K562 (cell line): ENCODE results near the gene MPC2. TPM values are rescaled to one million over a fixed set of nuclear protein-coding genes. Genes with fewer than 3 reads are reported as not detected.

Experiments
- ARNT ChIP-seq, 2 experiments: fragments of 450-650 bp; IDR thresholded peaks; 2 replicates each; pipeline ENCODE4 v1.6.1; 2016; ENCODE audit warnings: mild to moderate bottlenecking in 1 of 2
- BRD9 ChIP-seq: fragments of 450-650 bp; IDR thresholded peaks from 2 replicates; pipeline ENCODE4 v1.6.1; 2018; ENCODE audit warnings: low read depth; ENCODE audit not compliant: partially characterized antibody
- BRF2 ChIP-seq: IDR thresholded peaks from 3 replicates; pipeline ENCODE4 v1.6.1; 2011; ENCODE audit warnings: borderline replicate concordance, mild to moderate bottlenecking; ENCODE audit not compliant: insufficient read length, insufficient read depth
- CREB3 ChIP-seq: fragments of 450-650 bp; conservative IDR thresholded peaks from 2 replicates; pipeline ENCODE4 v1.6.1; 2016; ENCODE audit warnings: missing genetic modification characterization, low read depth, mild to moderate bottlenecking, missing compliant biosample characterization, moderate library complexity
- HDGF ChIP-seq: fragments of 450-650 bp; IDR thresholded peaks from 2 replicates; pipeline ENCODE4 v1.6.1; 2016
- HIVEP1 ChIP-seq: fragments of 250-450 bp; sonication (Bioruptor Pico); IDR thresholded peaks from 2 replicates; pipeline ENCODE4 v1.4.0; 2020; ENCODE audit warnings: mild to moderate bottlenecking
- MEIS2 ChIP-seq: fragments of 450-650 bp; IDR thresholded peaks from 2 replicates; pipeline ENCODE4 v1.6.1; 2014; ENCODE audit warnings: mild to moderate bottlenecking; ENCODE audit not compliant: partially characterized antibody
- PRDM10 ChIP-seq: fragments of 450-650 bp; IDR thresholded peaks from 2 replicates; pipeline ENCODE4 v1.6.1; 2018; ENCODE audit not compliant: partially characterized antibody
- STAG1 ChIP-seq: sonication (generic); formaldehyde crosslinking; IDR thresholded peaks from 2 replicates; pipeline ENCODE4 v1.5.0; 2020; ENCODE audit warnings: missing genetic modification reagents, borderline replicate concordance
- SUPT5H ChIP-seq: fragments of 450-650 bp; IDR thresholded peaks from 2 replicates; pipeline ENCODE4 v1.6.1; 2016
- TRIM25 ChIP-seq: fragments of 450-650 bp; IDR thresholded peaks from 2 replicates; pipeline ENCODE4 v1.7.0; 2016; ENCODE audit warnings: borderline replicate concordance
- ZNF280A ChIP-seq: fragments of 450-650 bp; IDR thresholded peaks from 2 replicates; pipeline ENCODE4 v1.6.1; 2018; ENCODE audit warnings: mild to moderate bottlenecking, low read depth; ENCODE audit not compliant: partially characterized antibody
- ZNF507 ChIP-seq: conservative IDR thresholded peaks from 2 replicates; pipeline ENCODE4 v1.6.1; 2017; ENCODE audit warnings: missing genetic modification characterization, missing compliant biosample characterization
- polyA plus RNA-seq, 8 experiments: library from polyadenylated mRNA; depleted of rRNA in 4 of 8; stranded (reverse) in 5 of 8; unstranded in 3 of 8; fragments of >200 nt; fragmentation: Nextera tagmentation in 2 of 8; fragmentation: Illumina TruSeq in 1 of 8; extraction: Ambion mirVana in 2 of 8; extraction: Trizol in 1 of 8; gene quantifications; 2 replicates each; pipeline versions ENCODE4 v1.2.1 to v1.2.3, GENCODE V29; 2011 to 2014; ENCODE audit warnings: inconsistent platforms in 1 of 8, missing spikeins in 1 of 8
- total RNA-seq, 7 experiments: library from RNA; depleted of rRNA in 6 of 7; stranded (reverse); fragments of >200 nt in 6 of 7; fragmentation: Illumina TruSeq in 2 of 7; extraction: Trizol in 2 of 7; gene quantifications; 2 replicates each; pipeline versions ENCODE4 v1.2.1 to v1.2.3, GENCODE V29; 2011 to 2021; ENCODE audit warnings: low replicate concordance in 1 of 7

MPC2 gene
- total and polyA plus RNA-seq, 9 of the 15 experiments (the other 6 are each of a cell fraction or from before 2014, with no cell fraction given), result 70.7 to 179 (median 144) TPM

- TF ChIP-seq TRIM25 (no peak), HDGF (peak; percentile 84; the same call in 1 of the 2 replicates), CREB3 (tag) (no peak; the same call in 1 of the 2 replicates), BRF2 (no peak), SUPT5H (peak; percentile 76), PRDM10 (no peak), ZNF280A (no peak), STAG1 (CRISPR knock-in tag) (no peak), MEIS2 (peak; percentile 69), HIVEP1 (CRISPR knock-in tag) (no peak), ARNT (IDR thresholded peaks at IDR 0.05) (peak; percentile 97 to 99), ZNF507 (no peak), BRD9 (peak; percentile 79)
Observed at GRCh38 chr1:167984886-167985489, 48.1 kb upstream of the MPC2 start (continued).
